Stimulated activated CD4-positive, alpha-beta T cell treated with anti-CD3 and anti-CD28 coated beads, Interleukin-2, amount 100 ng/mL, for 48 hours (primary cell): ENCODE measurements around the gene TGOLN2.
A peak's percentile ranks its signal among the peaks of the same experiment; 100 is the strongest.
"Not testable (repeated sequence)": the region's sequence is repeated elsewhere in the genome, so short reads cannot be mapped to it uniquely, and the experiment has no call there.

Experiments
- DNase-seq, 2 donors: peaks; one replicate each; pipeline ENCODE4 v3.0.0-alpha.2; 2020

The TGOLN2 gene

DNA sequence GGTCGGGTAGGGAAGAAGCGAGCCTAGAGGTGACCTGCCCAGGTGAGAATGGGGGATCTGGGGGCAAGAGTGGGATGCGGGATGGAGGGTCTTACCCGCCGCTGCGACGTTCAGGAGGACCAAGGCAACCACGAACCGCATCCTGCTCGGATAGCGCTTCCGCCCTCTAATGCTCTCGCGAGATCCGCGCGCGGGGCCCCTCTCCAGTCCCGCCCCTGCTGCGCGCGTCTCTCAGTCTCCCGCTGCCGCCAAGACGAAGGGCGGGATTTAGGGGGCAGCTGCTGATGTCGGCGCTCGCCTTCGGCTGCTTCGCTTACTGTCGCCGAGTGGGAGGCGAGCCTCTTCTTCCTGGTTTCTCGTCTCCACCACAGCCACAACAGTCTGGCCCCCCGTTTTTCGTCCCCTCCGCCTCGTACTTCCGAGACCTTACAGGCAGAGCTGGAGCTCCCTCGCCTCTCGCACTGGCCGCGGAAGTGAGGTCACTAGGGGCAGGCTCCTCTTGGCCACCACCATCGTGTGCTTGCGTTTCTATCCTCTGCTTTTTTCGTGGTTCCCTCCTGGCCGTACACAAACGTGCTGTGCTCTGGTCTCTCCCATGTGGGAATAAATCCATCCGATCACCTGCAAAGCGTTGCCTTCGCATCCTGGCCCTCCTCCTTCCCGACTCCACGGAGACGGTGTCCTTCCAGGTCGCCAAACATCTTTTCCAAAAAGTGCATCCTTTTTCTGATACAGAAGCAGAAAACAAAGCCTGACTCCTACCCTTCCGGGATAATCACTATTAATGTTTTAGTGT lies at the start of gene TGOLN2:
TGOLN2 (minus strand) TSS at position 168 of the 796 bp plus-strand sequence; CDS start at position 141, 27 bp downstream.
- peak; percentile 87 to 91 for DNase-seq

DNA sequence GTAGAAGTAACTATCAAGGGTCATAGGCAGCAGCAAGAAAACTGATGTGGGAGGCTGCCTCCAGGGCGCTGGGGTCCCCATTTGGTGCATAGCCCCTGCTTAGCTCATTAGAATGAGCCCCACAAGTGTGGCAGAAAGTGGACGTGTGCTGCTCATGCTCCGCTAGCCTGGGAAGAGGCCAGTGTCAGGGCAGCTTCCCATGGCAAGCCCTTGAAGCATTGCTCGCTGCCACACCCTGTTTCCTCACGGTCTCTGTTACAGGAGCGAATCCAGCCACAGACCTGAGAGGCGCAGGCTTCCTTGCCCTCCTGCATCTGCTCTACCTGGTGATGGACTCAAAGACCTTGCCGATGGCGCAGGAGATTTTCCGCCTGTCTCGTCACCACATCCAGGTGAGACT lies 49.3 kb upstream of the TGOLN2 start:
- DNase-seq = no peak

DNA sequence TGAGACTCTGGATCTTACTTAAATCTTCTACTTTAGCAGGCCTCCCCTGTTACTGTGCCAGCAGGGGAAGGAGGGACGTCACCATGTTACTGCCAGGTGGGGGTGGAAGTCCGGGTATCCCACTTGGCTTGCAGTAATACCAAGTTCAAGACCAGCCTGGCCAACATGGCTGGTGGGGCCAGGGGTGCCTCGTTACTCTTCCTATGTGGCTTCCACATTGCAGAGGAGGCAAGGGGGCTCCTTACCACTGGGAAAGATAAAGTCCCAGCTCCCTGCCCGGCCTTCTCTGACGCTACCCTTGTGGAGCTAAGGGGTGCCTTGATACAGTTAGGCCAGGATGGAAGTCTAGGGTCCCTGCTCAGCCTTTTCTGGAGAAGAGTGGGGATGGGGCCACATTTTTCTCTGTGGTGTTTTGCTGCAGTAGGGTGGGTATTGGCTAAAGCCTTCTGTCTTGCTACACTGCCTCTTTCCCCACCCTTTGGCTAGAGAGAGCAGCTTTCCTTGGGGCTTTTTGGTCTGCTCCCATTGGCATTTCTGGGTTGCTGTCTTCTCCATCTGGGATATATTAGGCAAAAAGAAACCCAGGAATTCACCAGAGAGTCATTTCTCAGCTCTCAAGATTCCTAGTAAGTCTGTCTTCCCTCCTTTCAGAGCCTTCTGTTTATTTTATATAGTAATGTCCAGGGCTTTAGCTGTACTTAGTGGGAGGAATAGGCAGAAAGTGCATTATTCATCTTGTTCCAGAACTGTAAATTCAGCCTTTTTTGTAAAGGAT lies 48.7 kb upstream of the TGOLN2 start:
- DNase-seq = no peak

DNA sequence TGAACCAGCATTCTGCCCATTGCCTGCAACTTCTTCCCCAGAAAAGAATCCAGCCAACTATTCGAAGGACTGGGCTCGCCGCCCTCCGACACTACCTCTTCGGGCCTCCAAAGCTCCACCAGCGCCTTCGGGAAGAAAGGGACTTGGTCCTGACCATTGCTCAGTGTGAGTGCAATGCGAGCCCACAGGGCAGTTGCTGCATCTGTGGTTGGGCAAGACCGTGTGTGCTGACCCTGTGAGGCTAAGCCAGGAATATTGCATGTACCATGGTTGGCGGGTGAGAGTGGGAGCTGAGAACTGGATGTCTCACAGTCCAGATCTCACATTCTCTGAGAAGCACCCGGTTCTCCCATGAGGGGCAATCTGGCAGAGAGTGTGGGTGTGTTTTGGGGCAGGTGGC lies 43.3 kb upstream of the TGOLN2 start:
- DNase-seq = no peak

DNA sequence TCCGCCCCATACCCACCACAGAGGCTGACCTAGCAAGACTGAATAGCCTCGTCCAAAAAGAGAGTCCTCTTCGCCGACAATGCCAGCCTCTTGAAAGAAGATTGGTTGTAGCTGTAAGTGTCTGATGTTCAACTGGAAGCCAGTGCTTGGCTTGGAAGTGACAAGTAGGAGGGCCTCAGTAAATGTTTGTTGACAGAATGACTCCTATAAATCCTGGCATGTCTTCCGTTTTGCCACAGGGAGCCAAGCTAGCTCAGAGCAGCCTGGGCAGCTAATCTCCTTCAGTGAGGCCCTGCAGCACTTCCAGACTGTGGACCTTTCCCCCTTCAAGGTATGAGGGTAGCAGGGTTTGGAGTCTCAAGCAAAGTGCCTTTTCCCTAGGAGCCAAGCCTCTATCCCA lies 41.7 kb upstream of the TGOLN2 start:
- no peak for DNase-seq

DNA sequence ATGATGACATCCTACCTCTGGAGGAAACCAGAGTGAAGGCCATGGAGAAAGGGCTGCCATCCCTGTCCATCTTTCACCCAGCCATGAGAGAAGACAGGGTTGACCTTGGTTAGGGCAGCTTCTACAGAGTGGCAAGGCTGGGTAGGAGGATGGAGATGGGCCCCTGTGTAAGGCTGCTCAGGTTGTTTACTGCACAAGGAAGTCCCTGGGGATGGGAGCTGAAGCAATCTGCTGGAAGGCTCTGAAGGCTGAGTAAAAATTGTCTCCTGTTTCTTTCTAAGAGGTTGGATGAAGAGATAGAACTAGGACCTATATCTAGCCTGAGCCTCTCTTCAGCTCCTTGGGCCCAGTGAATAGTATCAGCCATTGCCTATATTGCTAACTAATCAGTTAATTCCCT lies 41.1 kb upstream of the TGOLN2 start:
- no peak for DNase-seq

DNA sequence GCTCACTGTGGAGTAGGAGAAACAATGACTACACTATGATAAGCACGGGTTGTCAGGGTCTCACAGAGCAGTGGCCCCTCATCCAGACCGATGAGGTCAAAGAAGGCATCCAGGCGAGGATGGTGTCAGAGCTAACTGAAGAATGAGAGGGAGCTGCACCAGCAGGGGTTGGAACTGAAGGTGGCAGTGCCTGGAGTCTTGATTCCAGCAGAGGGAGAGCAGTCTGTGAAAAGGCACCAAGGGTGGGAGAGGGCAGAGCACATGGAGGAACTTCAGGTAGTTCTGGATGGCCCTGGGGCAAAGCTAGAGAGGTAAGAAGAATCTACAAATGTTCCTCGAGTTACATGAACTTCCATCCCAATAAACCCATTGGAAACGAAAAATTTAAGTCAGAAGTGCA lies 39.4 kb upstream of the TGOLN2 start:
- DNase-seq = no peak

DNA sequence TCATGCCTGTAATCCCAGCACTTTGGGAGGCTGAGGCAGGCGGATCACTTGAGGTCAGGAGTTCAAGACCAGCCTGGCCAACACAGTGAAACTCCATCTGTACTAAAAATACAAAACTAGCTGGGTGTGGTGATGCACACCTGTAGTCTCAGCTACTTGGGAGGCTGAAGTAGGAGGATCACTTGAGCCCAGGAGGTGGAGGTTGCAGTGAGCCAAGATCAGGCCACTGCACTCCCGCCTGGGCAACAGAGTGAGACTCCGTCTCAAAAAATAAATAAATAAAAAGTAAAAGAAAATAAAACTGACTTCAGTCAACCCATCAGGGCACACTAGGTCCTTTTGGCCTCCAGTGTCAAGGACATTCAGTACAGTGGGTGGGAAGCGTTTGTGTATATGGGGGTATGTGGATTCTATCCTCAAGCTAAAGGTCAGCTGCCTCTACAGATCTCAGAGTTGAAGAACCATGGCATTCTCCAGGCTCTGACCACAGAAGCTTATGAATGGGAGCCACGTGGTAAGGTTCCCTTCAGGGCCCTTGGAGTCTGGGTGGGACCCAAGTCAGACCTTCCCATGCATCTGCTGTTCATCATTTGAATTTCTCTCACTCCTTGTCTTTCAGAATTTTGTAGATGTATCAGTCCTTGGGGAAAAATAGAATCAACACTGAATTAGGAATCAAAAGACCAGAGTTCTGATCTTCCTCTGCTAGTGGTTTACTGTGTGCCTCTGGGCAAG lies 35.0 kb upstream of the TGOLN2 start:
- DNase-seq = not testable (repeated sequence)

DNA sequence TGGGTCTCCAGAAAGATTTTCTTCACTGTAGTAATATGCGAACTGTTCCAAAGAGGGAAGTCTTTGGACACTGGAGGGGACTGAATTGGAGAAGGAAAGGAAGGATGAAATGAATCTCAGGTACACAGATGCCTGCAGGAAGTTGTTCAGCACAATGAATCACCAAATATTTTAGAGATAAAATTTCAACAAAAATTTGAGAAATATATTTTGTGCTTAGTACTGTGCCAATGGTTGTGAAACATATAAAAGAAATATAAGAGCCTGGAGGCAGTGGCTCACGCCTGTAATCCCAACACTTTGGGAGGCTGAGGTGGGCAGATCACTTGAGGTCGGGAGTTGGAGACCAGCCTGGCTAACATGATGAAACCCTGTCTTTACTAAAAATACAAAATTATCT lies 29.9 kb upstream of the TGOLN2 start:
- DNase-seq = no peak

DNA sequence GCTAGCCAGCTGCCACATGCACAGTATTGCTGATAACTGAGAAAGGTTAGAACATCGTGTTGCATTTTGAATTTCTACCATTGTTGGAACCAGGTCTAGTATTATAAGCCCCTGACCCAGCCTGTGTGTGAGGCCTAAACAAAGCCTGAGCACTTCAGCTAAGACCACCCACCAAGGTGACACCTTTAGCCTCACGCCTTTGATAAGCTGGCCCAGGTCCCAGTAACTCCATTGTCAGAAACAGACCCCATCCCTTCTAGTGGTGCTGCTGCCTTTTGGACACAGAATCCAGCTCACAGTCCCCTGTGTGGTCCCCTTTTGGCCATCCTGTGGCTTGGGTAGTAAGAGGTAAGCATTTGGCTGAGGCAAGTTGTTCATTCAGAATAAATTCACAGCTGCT lies 28.4 kb upstream of the TGOLN2 start:
- no peak for DNase-seq

DNA sequence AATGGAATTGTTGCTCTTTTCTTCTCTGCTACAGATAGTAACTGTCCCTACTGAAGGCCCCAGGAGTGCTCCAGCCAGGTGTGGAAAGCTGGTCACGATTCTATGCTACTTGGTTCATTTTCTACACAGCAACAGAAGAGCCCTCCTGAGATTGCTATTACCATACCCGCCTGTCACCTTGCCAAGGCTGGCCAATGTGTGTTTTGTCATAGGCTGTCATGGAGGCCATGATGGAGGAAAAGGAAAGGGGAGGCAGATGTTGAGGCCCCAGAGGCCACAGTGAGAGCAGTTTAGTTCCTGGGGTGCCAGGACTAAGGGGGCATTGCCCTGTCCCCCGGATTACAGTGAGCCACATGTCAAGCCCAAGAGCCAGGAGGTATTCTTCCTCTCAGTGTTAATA lies 27.7 kb upstream of the TGOLN2 start:
- no peak for DNase-seq

DNA sequence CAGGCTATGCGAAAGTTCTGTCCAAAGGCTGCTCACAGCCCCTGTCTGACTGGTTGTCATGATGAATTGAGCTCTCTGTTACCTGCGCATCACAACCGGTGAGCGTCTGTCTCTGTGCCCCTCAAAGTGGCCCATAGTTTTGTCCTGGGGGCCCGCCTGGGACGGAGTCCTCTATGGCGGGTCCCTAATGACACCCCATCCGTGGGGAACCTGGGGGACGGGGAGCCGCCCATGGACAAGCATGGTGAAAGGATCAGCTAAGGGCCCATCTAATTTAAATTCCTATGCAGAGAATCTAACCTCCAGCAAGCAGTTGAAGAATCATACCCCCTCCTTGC lies 27.3 kb upstream of the TGOLN2 start:
- no peak for DNase-seq

DNA sequence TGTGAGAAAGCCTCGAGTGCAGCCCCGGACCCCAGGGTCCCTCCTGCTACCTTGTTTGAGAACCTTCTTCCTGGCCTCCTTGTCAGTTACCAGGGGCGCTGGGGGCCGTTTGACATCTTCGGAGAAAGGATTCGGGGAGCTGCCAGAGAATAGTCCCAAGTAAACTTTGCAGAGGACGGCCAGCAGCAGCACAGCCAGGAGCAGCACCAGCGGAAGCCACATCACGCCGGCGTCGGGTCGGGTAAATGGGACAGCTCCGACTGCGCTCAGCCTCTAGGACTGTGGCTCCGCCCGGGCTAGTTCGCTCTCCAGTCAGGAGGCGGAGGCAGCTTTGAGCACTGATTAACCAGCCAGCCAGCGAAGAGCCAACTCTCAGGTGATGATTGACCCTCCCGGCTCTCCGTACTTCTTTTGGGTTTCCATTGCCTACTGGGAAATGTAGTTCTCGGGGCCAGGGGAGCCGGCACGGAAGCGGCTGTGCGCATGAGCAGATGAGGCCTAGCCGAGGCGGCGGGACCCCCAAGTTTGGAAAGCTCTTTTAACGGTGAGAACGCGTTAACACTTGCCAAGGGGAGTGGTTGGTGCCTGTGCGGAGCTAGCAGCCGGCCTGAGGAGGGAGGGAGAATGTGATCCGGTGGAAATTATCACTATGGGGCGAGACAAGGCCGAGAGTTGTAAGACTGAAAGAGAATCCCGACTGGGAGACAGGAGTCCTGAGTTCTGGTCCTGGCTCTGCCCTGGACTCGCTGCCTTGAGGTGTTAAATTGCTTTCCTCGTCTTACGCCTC lies 26.7 kb upstream of the TGOLN2 start, which contains the start of the genes ELMOD3 and RETSAT:
ELMOD3 (plus strand) TSS at position 484 of the 787 bp plus-strand sequence. CDS start 2,430 bp downstream, outside the sequence.
RETSAT (minus strand) TSS at position 243 of the 787 bp plus-strand sequence; CDS start at position 222, 21 bp downstream.
- peak; percentile 92 to 95 for DNase-seq

DNA sequence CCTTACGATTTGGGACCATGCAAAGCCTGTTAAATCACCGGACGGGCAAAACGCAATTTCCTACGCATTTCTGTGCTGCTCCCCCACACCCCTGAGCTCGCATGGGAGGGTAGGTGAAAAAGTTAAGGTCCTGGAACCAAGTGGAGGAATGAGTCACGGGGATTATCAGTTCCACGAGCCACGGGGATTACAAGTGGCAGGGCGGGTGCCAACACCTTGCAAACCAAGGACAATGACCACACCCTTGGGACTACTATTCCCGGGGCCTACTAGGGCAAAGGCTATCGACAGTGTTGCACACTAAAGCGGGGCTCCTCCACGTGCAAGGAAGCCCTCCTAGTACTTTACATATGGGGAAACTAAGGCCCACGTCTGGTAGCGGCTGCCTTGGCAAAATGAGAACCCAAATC lies 26.1 kb upstream of the TGOLN2 start:
- peak in 1 of 2 donors; percentile 11 for DNase-seq

DNA sequence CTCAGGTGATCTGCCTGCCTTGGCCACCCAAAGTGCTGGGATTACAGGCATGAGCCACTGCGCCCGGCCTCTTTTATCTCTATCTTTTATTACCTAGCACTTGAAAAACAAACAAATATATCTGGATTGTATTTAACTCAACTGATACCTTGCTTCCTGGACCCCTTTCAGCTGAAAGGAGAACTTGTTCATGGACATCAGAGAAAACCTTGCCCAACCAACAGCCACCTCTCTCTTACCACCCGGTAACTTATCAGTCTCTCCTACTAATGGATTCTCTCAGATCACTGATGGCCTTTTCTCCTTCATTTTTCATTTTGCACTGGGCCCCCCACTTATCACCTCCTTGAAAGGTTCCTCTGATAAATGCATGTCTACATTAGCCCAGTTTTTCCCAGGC lies 19.8 kb upstream of the TGOLN2 start:
- no peak for DNase-seq

DNA sequence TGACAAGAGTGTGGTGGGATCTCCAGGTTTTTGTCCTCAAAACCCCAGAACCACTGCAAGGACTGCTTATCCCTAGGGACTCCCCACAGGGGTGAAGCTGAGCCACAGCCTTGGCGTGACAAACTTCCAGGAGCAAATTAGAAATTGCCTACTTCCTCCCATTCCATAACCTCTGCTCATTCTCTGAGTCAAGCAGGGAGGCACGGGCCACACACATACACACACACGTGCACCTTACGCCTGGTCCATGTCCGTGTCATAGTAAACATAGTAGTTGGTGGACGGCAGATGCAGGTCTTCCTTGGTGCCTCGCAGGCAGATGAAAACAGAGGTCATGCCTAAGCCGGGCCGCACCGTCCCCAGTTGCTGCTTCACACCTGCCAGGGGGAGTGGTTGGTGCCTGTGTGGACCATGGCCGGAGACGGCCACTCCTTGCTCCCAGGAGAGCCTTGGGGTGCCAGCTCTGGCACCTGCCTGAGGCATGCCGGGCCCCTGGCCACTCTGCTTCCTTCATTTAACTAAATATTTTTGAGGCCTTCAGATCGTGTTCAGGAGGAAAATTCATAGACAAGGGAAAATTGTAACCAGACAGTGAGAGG lies 16.7 kb upstream of the TGOLN2 start:
- DNase-seq = no peak

DNA sequence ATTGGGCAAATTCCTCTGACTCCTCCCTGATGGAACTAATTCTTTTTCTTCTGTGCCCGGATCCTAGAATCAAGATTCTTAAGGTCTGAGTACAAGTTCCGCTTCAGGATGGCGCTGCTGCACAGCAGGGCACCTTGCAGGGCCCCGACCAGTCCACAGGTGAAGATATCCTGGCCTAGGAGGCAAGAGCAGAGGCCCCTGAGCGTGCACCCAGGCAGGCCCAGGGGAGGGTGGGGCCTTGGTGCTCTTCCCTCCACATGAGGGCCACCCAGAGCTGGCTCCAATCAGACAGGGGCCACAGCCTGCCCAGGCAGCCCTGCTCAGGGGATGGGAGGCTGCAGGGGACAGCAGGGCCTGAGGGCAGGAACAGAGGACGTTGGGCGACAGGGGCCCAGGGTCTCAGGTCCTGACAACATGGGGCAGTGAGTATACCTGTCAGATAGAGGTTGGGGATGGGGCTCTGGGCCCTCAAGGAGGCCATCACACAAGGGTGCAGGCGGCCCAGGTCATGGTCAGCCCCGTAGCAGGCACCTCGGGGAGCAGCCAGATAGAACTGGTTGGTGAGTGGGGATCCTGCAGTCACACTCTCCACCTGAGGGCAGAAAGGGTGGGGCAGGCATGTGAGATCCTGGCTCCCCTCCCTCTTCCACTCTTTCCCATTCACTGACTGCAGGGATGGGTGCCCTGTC lies 15.6 kb upstream of the TGOLN2 start:
- not testable (repeated sequence) for DNase-seq

DNA sequence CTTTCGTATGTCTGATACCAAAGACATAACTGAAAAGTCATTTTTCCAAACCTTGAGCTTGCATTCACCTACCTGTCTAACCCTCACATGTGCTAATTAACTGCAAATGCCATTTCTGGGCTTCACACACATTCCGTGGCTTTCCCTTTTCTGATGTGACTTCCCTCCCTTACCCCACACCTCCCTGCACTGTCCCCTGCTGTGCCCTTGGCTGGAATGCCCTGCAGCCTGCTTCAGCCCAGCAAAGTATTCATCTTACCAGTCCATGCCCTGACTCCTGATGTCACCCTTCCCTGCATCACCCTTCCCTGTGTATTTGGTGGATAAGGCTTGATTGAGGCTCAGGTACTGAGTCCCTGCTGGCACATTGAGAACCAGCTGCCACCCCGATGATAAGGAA lies 14.4 kb upstream of the TGOLN2 start:
- no peak for DNase-seq

DNA sequence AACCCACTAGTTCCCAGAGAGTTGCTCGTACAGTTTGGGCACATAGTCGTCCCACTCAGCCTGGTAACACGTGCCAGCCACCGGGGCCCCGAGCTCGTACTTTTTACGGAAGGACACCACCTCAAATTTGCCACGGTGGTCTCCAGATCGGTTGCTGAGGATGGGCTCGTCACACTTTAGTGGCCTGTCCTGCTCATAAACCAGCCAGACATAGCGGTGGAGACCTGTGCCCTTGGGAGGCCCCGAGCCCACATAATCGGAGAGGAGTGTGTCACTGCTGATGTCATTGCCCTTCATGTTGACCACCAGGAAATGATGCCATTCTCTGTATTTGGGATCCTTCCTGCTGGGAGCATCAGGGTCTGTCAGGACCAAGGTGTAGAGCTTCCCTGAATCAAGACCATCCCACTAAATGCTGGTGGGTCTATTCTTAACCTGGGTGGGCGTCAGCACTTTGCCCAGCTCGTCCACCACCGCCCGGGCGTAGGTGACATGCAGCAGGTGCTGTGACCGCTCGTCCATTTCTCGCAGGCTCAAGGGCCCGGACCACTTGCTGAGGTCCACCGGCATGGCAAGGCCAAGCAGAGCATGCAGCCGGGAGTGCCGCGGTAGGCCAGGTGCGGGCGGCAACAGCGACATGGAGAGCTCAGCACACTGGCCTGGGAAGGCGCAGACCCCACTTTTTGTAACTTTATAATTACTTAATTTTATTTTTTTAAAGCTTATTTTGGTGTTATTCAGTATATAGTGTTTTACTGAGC lies 13.7 kb upstream of the TGOLN2 start:
- DNase-seq = no peak

DNA sequence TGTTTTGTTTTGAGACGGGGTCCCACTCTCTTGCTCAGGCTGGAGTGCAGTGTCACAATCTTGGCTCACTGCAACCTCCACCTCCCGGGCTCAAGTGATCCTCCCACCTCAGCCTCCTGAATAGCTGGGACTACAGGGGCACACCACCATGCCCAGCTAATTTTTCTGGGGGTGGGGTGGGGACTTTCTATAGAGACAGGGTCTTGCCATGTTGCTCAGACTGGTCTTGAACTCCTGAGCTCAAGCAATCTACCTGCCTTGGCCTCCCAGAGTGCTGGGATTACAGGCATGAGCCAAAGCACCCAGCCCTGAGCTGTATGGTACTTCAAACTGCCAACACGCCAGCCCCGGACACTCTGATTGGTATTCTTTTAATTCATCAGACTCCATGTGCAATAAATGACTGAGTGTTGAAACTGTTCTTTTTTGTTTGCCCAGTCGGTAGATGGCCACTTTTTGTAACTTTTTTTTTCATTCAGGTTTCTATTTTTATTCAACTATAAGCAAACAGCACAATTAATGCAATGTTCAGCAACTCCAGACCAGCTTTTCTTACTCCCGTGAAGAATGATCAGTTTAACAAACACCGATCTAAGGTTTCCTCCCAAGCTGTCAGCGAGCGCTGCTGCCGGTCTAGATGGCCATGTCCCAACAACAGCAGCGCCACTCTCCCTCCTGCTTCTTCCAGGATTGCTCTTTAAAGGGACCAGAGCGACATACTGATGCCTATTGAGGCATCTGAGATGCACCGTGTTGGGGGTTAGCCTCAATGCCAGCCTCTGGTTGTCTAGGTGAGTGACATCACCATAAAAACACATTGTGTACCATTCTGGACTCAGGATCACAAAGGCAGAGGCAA lies 12.5 kb upstream of the TGOLN2 start:
- DNase-seq = no peak
